NCI-H1105 treated with DMSO at 0.1 percent for 48 hours (cell line): Measurements from ENCODE around the gene MAGI3.
A peak's percentile ranks its signal among the peaks of the same experiment; 100 is the strongest.

ENCODE experiments used
- DNase-seq: peaks from one replicate; lab custom pipeline; 2025; lab: John Stamatoyannopoulos, UW

The MAGI3 gene

DNA sequence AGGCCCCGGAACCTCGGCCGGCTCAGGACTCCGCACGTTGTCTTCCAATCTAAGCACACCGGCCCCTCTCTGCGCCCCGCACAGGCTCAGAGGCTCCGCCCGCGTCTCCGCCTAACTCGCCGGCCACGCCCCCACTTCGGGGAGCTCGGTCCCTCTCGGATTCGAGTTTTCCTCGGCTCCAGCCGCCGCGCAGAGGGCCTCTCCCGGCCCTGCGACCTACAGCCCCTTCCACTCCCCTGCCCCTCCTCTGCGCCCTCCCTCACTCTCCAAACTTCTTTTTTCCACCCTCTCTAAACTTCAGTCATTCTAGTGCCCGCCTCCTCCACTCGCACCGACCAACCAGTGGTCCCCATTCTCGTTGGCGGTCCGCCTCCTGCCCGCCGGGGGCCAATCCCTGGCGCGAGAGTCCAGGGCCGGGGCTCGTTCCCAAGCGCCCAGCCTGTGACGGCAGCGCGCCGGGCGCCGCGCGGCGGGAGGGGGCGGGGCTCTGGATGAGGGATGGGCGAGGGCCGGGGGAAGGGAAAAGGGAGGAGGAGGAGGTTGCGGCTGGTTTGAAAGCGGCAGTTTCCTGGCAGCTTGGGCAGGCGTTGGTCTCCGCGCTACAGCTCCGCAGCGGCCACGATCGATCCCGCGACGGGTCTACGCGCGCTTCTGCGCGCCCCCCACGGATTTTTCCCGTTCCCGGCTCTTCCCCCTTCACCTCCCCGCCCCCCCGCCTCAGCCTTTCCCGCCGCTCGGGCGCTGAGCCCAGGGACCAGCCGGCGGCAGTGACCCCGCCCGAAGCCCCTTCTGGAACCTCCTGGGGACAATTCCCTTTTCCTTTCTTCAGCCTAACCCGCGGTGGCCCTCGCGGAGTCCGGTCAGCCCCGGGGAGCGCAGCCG is at the start of gene MAGI3:
TSS of gene MAGI3 (plus strand) at position 563 of the 882 bp plus-strand sequence. CDS start 519 bp downstream, outside the sequence.
- DNase-seq, result peak; percentile 99

GRCh38 chr1:113353580-113353979 is 36.7 kb upstream of the MAGI3 start:
- DNase-seq, result no peak

GRCh38 chr1:113363935-113364334 is 26.4 kb upstream of the MAGI3 start:
- DNase-seq, result no peak

- no peak for DNase-seq
Observed at GRCh38 chr1:113369040-113369439, 21.3 kb upstream of the MAGI3 start.

- DNase-seq, result no peak
Observed at GRCh38 chr1:113369699-113370098, 20.6 kb upstream of the MAGI3 start.

DNA sequence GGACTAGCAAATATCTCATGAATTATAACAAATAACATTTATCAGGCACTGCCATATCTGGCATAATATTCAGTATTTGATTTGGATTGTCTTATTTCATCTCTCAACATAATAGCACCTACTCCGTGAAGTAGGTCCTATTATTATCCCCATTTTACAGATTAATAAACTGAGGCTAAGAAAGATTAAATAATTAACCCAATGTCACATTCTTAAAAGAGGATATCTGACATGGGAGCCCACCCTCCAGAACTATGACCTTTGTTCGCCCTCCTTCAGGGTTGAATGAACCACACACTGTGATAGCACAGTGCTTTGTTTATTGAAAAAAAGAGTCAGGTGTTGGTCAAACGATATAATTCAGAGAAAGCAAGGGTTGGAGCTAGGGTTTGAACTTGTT is 19.4 kb upstream of the MAGI3 start:
- DNase-seq, result no peak

DNA sequence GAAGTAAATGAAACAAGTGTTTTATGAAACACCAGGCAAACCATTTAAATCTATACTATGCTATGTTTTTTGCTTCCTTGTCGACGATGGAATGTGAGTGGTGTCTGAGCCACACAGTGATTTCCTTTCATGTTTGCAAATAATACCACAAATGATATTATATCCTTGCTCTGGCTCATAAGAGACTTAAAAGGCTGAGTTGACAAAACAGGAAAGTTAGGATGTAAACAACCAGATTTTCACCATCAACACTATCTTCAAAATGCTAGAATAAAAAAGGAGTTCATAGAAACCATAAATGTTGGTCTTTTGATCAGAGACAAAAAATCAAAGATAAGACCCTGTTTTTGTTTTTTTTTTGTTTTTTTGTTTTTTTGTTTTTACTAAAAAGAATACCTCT is 17.8 kb upstream of the MAGI3 start:
- DNase-seq, result no peak

- DNase-seq, result no peak
Observed at GRCh38 chr1:113373644-113374043, 16.7 kb upstream of the MAGI3 start.

DNA sequence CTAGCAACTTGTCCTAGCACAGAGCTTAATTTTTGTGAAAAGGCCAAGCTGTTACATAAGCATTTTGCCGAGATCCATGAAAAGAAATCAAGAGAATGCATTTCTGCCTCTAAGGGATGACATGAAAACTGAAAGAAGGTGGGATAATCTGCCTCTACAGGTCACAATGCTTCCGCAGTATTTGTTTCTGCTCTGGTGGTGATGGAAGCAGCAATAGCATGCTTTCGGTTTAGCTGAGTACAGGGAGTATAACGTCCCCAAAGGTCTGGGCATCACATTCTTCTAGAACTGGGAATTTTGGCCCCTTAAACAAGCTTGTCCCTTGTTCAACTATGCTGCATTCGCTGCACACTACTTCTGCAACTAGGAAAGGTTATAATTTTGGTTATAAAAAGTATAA is 14.4 kb upstream of the MAGI3 start:
- no peak for DNase-seq

- no peak for DNase-seq
Observed at GRCh38 chr1:113380075-113380474, 10.2 kb upstream of the MAGI3 start.

GRCh38 chr1:113388017-113388620 is 2.2 kb upstream of the MAGI3 start:
- DNase-seq, result no peak

DNA sequence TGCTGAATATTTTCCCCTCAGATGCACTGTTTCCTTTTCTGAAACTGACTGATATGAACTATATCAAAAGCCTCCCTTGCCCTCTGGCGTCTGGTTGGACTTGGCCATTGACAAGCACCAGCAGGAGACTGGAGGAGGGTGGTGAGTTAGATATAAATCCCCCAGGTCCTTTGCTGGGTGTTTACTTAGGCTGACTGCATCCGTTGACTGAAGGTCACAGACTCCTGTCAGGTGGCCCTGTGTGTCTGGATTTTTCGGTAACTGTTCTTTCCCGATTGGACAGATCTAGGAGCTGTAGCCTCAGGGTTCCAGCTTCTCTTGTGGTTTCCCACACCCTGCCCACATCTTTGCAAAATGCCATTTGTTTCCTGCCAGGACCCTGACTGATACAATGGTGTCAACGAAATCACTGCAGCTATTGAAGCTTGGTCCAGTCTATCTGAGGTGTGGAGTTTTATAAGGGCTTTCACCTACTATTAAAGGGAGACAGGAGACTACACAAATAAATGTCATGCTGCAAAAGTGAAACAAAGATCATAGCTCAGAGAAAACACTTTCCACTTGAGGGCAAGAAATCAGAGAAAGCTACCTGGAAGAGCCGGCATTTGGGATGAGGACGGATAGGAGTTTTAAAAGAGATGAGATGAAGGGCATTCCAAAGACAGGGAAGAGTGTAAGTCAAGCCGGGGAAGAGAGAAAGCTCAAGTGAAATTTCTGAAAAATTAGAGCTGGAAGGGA is 1.5 kb upstream of the MAGI3 start:
- DNase-seq, result no peak

- DNase-seq, result no peak
Observed at GRCh38 chr1:113389359-113389952, 859 bp upstream of the MAGI3 start.

- peak; percentile 37 for DNase-seq
Observed at GRCh38 chr1:113390871-113391648, 745 bp downstream of the MAGI3 start.

DNA sequence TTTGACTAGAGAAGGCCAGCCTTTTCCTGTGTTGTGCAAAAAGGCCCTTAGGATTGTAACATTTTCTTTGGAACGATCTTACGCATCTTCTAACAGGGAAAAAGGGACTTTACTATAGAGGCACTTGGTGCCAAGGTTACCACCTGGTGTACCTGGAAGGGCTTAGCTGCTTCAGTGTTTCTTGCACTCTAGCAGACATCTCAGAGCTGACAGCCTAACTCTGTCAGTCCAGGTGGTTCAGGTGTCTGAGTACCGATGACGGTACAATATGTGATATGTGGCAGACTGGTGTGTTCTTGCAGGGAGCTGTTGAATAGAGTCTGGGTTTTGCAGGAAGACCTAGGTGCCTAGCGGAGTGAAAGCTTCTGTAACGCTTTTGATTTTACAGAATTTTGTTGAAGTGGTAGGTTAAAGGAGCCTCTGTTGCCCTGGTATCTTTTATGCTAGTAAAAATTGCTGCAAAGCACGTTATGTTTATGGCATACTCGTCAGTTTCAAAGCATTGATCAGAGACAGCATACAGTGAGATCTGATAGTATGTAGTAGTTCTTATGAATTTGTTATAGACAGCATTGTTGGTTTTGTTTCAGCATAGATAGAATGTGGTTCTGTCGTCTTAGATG is 1.4 kb downstream of the MAGI3 start:
- DNase-seq, result peak; percentile 72

GRCh38 chr1:113392541-113393128 is 2.3 kb downstream of the MAGI3 start:
- no peak for DNase-seq

- DNase-seq, result no peak
Observed at GRCh38 chr1:113394043-113394862, 3.9 kb downstream of the MAGI3 start.

- no peak for DNase-seq
Observed at GRCh38 chr1:113394863-113395259, 4.5 kb downstream of the MAGI3 start.

GRCh38 chr1:113396102-113396501 is 5.8 kb downstream of the MAGI3 start:
- no peak for DNase-seq

DNA sequence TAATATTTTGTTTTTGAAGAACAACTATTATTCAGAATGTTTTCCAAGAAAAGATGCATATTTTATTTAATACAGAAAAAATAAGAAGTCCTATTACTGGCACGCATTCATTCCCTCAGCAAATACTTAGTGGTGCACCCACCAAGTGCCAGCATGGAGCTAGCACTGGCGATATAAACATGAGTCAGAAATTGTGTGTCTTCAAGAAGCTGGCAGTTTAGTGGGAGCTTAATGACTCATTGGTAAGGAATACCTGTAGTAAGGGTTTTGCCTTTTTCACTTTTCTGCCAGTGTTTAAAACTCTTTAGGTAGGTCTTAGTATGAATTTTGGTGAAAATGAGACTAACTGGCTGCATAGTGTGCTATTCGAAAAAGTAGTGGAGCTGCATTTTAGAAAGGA is 6.3 kb downstream of the MAGI3 start:
- no peak for DNase-seq
